Suppressor macrophage (primary cell): ENCODE measurements around the gene INTS15.
"Not testable (repeated sequence)": the region's sequence is repeated elsewhere in the genome, so short reads cannot be mapped to it uniquely, and the experiment has no call there.

ENCODE experiments used
- DNase-seq, 4 experiments: peaks; one replicate each; pipeline ENCODE4 v3.0.0-alpha.2; 2020 to 2022
- total RNA-seq, 17 experiments: gene quantifications; one replicate each; lab custom pipeline; 2026; ENCODE audit warnings: mixed read lengths in 6 of 17, inconsistent platforms in 3 of 17; lab: John Stamatoyannopoulos, UW

The INTS15 gene
- total RNA-seq: 5.1 to 23.3 (median 11.8) reads per million in 17 experiments

- DNase-seq: peak; percentile 87 to 96 (median 94)
Observed at GRCh38 chr7:6589829-6590644, at the start of gene INTS15. TSS of gene INTS15 (plus strand) at chr7:6590021. CDS start at chr7:6590284, 263 bp downstream.

DNA sequence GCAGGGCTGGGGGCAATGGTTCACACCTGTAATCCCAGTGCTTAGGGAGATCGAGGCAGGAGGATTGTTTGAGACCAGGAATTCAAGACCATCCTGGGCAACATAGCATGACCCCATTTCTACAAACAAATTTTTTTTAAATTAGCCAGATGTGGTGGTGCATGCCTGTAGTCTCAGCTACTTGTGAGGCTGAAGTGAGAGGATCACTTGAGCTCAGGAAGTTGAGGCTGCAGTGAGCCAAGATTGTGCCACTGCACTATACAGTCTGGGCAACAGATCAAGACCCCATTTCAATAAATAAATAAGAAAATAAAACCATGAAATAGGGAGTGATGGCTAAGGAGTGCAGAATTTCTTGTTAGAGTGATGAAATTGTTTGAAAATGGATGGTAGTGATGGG is 47.5 kb upstream of the INTS15 start:
- no peak for DNase-seq

DNA sequence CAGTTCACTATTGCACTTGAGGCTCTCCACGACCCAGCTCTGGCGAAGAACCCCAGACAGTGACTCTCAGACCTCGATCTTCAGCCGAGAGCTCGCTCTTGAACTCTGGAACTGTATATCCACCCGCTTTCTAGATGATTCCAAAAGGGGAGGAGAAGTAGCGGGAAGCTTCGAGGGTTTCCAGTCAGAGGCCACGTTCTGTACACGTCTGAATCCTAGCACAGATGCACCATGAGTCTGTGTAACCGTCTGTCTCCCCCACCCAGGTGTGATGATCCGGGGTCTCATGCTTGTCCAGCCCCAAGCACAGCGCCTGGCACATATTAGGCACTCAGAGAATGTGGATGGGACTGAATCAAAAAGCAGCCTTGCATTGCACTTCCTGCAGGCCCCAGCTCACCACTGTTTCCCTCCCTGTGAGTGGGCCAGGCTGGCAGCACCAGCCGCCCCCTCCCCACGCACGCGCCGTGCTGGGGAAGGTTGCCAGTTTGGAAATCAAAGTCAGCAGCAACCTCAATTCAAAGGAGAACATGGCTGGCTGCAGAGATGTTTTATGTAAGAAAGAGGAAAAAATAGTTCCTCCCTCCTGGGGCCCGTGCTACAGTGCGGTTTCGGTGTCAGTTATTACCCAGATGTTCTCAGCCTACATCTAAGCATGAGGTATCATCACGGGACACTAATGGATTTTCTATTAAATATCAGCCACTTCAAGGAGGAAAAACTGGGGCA is 44.3 kb upstream of the INTS15 start:
- DNase-seq: peak; percentile 76 to 90 (median 84)

- DNase-seq: peak in 3 of 4 experiments; percentile 33 to 50 (median 34)
Observed at GRCh38 chr7:6546498-6547251, 43.1 kb upstream of the INTS15 start.

DNA sequence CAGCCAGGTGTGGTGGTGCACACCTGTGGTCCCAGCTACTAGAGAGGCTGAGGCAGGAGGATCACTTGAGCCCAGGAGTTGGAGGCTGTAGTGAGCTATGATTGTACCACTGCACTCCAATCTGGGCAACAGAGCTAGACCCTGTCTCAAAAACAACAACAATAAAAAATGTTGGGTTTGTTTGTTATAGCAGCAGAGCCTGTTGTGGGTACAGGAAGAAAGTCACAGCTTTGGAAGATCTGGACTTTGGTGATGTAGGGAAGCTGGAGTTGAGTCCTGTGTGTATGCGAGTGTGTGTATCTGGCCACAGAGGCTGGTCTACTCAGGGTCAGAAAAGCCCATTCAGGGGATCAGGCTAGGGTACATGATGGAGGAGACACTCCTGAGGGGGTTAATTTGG is 42.4 kb upstream of the INTS15 start:
- DNase-seq: no peak

GRCh38 chr7:6551016-6551511 is 38.8 kb upstream of the INTS15 start, which contains the start of gene GRID2IP:
TSS of gene GRID2IP (minus strand) at chr7:6551461. CDS start at chr7:6551436, 25 bp downstream.
- DNase-seq: no peak

GRCh38 chr7:6553448-6554044 is 36.3 kb upstream of the INTS15 start:
- DNase-seq: peak; percentile 61 to 83 (median 80)

DNA sequence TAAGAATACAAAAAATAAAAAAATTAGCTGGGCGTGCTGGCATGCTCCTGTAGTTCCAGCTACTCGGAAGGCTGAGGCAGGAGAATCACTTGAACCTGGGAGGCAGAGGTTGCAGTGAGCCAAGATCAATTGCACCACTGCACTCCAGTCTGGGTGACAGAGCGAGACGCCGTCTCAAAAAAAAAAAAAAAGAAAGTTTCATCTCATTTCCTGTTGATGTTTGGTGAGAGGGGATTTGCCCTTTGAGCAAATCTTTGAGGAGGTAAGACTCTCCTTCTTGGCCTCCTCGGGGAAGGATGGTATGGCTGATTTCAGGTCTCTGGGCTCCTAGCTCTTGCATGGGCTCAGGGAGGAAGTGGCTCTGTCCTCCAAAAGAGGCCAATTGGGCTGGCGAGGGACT is 35.0 kb upstream of the INTS15 start:
- no peak for DNase-seq

- no peak for DNase-seq
Observed at GRCh38 chr7:6556196-6556595, 33.6 kb upstream of the INTS15 start.

DNA sequence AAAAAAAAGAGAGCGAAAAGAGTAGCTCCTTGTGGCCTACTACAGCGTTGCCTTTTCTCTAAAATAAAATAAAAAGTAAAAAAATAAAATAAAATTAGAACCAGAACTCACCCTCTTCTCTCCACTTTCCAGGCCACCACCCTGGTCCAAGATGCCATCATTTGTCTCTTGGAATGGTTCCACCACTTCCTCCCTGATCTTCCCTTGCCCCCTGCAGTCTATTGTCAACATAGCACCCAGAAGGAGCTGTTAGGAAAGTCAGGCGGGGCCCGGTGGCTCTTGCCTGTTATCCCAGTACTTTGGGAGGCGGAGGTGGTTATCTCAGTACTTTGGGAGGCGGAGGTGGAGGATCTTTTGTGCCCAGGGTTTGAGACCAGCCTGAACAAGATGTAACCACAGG is 31.0 kb upstream of the INTS15 start:
- peak; percentile 75 to 86 (median 82) for DNase-seq

GRCh38 chr7:6559896-6560295 is 29.9 kb upstream of the INTS15 start:
- DNase-seq: no peak

DNA sequence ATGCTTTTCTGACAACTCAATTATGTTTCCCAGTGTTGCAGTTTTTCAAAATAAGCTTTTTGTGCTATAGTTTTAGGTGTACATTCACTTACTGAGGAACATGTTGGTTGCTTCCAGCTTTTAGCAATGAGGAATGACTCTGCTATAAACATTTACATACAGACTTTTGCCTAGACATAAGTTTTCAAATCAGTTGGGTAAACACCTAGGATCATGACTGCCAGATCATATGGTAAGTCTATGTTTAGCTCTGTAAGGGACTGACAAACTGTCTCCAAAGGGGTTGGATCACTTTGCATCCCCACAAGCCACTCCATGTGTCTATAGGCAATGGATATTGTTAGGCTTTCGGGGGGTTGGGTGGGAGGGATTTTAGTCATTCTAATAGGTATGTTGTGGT is 27.7 kb upstream of the INTS15 start:
- peak in 3 of 4 experiments; percentile 31 to 65 (median 57) for DNase-seq

DNA sequence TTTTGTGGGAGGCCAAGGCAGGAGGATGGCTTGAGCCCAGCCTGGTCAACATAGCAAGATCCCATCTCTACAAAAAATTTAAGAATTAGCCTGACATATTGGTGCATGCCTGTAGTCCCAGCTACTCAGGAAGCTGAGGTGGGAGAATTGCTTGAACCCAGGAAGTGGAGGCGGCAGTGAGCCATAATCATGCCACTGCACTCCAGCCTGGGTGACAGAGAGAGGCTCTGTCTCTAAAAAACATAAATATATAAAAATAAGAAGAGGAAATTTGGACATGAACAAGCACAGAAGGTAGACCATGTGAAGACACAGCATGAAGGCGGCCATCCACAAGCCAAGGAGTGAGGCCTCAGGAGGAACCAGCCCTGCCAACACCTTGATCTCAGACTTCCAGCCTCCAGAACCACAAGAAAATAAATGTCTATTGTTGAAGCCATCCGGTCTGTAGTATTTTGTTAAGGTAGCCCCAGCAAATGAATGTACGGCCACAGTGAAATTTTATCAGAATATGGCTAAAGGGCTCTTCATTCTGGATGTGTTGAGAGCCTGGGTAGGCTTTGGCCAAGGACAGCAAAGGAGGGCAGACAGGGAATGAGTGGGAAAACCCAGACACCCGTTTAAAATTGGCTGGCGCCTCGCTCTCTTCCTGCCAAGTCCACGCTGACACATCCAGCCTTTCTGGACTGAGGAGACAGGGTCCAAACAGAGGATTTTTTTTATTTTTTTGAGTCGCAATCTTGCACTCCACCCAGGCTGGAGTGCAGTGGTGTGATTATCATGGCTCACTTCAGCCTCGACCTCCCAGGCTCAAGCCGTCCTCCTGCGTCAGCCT is 25.7 kb upstream of the INTS15 start:
- peak; percentile 40 to 74 (median 64) for DNase-seq

DNA sequence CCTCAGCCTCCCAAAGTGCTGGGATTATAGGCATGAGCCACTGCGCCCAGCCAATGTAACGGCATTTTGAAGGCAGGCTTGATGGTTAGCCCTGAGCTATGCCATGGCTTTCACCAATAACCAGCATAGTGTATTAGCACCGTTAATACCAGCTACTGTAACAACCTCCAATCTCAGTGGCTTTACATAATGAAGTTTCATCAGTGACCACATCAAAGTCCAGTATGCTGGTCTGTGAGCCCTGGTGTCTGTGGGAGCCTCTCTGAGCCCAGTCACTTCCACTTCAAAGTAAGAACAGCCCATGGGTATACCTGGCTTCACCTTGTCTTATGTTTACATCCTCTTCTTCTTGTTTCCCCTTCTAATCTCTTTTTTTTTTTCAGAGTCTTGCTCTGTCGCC is 24.2 kb upstream of the INTS15 start:
- DNase-seq: no peak

- DNase-seq: peak in 2 of 4 experiments; percentile 55 to 59
Observed at GRCh38 chr7:6567886-6568285, 21.9 kb upstream of the INTS15 start.

DNA sequence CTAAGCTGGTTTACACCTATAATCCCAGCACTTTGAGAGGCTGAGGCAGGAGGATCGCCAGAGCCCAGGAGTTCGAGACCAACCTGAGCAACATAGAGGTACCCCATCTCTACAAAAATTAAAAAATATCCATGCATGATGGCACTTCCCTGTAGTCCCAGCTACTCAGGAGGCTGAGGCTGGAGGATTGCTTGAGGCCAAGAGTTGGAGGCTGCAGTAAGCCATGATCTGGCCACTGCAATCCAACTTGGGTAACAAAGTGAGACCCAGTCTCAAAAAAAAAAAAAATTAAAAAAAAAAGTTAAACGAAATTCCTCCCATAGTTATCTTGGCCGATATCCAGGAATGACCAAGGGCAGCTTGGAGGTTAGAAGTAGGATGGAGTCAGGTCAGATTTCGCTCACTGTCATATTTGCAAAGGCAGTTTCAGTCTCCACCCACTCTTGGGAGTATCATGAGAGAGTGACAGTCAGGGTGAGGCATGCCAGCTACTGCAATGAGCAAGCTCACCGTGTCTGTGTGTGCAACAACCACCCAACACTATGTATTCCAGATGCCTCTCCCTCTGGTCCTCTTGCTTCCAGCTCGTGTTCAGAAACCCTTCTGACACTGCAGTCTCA is 18.6 kb upstream of the INTS15 start:
- DNase-seq: peak; percentile 57 to 84 (median 71)

DNA sequence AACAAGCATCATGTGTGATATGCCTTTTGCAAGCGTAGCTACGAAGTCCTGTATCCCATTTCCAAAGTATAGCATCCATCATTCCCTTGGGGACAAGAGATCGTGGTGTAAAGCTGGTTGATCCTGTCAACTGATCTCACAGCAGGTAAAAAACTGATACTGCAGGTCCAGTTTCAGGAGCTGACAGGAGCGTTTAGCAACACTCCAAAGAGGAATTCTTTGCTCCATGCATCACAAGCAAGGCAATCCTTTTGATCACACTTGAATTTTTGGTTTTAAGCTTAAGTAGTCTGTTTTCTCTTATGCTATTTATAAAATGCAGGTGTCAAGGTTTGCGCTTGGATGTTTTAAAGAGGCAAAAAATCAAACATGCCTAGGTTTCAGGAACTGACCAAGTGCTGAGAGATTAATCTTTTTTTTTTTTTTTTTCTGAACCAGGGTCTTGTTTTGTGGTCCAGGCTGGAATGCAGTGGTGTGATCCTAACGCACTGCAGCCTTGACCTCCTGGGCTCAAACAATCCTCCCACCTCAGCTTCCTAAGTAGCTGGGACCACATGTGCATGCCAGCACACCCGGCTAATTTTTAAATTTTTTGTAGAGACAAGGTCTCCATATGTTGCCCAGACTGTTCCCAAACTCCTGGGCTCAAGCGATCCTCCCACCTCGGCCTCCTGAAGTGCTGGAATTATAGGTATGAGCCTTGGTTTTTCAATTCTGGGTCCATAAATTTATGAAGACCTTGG is 14.4 kb upstream of the INTS15 start:
- no peak for DNase-seq

GRCh38 chr7:6576024-6576866 is 13.6 kb upstream of the INTS15 start:
- DNase-seq: no peak

DNA sequence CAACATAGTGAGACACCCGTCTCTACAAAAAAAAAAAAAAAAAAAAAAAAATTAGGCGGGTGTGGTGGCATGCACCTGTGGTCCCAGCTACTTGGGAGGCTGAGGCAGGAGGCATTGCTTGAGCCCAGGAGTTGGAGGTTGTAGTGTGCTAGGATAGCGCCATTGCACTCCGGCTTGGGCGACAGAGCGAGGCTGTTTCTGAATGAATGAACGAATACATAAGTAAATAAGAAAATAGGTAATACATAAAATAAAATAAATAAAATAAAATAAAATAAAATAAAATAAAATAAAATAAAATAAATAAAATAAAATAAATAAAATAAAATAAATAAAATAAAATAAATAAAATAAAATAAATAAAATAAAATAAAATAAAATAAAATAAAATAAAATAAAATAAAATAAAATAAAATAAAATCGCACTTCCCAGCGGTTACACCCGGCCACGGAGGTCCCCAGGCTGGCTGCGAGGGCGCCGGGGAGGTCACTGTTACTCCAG is 12.9 kb upstream of the INTS15 start:
- not testable (repeated sequence) for DNase-seq
